Hepatocyte (in vitro differentiated cells): ENCODE measurements around the gene TNPO3. TPM values are rescaled to one million over a fixed set of nuclear protein-coding genes. Genes with fewer than 3 reads are reported as not detected.

Experiments used
- DNase-seq: peaks from one replicate; pipeline ENCODE4 v3.0.0-alpha.2; 2016; ENCODE audit warnings: low spot score
- H2AFZ ChIP-seq: fragments of 200-600 bp; sonication (generic); 2 replicates; pipeline ENCODE4 v1.6.0; 2016; ENCODE audit warnings: antibody characterized with exemption, mild to moderate bottlenecking
- H3K27ac ChIP-seq: fragments of 200-600 bp; sonication (generic); 2 replicates; pipeline ENCODE4 v1.5.1; 2016; ENCODE audit warnings: mild to moderate bottlenecking
- H3K27me3 ChIP-seq: fragments of 200-600 bp; sonication (generic); 2 replicates; pipeline ENCODE4 v1.6.1; 2016
- H3K36me3 ChIP-seq: fragments of 200-600 bp; sonication (generic); replicated peaks from 2 replicates; pipeline ENCODE4 v1.5.1; 2016; ENCODE audit warnings: low read depth; ENCODE audit not compliant: insufficient read depth
- H3K4me1 ChIP-seq: fragments of 200-600 bp; sonication (generic); 2 replicates; pipeline ENCODE4 v1.5.1; 2016; ENCODE audit warnings: mild to moderate bottlenecking, moderate library complexity; ENCODE audit not compliant: insufficient read depth
- H3K4me2 ChIP-seq: fragments of 200-600 bp; sonication (generic); 2 replicates; pipeline ENCODE4 v1.6.0; 2016
- H3K4me3 ChIP-seq: fragments of 200-600 bp; sonication (generic); 2 replicates; pipeline ENCODE4 v1.5.1; 2016; ENCODE audit warnings: mild to moderate bottlenecking
- H3K79me2 ChIP-seq: fragments of 200-600 bp; sonication (generic); 2 replicates; pipeline ENCODE4 v1.6.0; 2017; ENCODE audit warnings: mild to moderate bottlenecking
- H3K9me2 ChIP-seq: fragments of 200-600 bp; sonication (generic); replicated peaks from 2 replicates; pipeline ENCODE4 v1.6.0; 2017; ENCODE audit warnings: mild to moderate bottlenecking; ENCODE audit not compliant: insufficient read depth
- H3K9me3 ChIP-seq: fragments of 200-600 bp; sonication (generic); 2 replicates; pipeline ENCODE4 v1.5.1; 2016; ENCODE audit warnings: low read depth, mild to moderate bottlenecking
- H4K20me1 ChIP-seq: fragments of 200-600 bp; sonication (generic); 2 replicates; pipeline ENCODE4 v1.6.0; 2016; ENCODE audit warnings: mild to moderate bottlenecking; ENCODE audit not compliant: insufficient read depth, poor library complexity, severe bottlenecking
- CTCF ChIP-seq: fragments of 200-600 bp; sonication (generic); IDR thresholded peaks from 2 replicates; pipeline ENCODE4 v1.5.1; 2016; ENCODE audit warnings: antibody characterized with exemption, mild to moderate bottlenecking; ENCODE audit not compliant: poor library complexity
- EZH2 ChIP-seq: fragments of 200-600 bp; sonication (generic); IDR thresholded peaks from 2 replicates; pipeline ENCODE4 v1.6.1; 2016; ENCODE audit warnings: antibody characterized with exemption, mild to moderate bottlenecking, borderline replicate concordance
- EZH2phosphoT487 ChIP-seq: fragments of 200-600 bp; sonication (generic); IDR thresholded peaks from one replicate; pipeline ENCODE4 v1.6.1; 2018; ENCODE audit warnings: antibody characterized with exemption, mild to moderate bottlenecking, low read depth, moderate library complexity; ENCODE audit not compliant: unreplicated experiment, severe bottlenecking
- WGBS: methylation state at CpG from one replicate; pipeline ENCODE4 v1.1.6; 2016; ENCODE audit warnings: low lambda C conversion rate; ENCODE audit errors: missing lambda C conversion rate; 5-methylcytosine and 5-hydroxymethylcytosine counted together
- polyA plus RNA-seq: library from polyadenylated mRNA; unstranded; fragments of >200 nt; fragmentation: Nextera tagmentation; extraction: Ambion mirVana; gene quantifications from 2 replicates; pipeline ENCODE4 v1.2.1, GENCODE V29; 2016
- total RNA-seq: library from RNA; depleted of rRNA; stranded (reverse); fragments of >200 nt; gene quantifications from 2 replicates; pipeline ENCODE4 v1.2.3, GENCODE V29; 2014

TNPO3 gene
- total and polyA plus RNA-seq, 2 experiments from 2014 or later: 19.9 to 35.4 TPM

GRCh38 chr7:128937647-128938543, 117.0 kb downstream of the TNPO3 start, which contains the start of gene IRF5:
TSS of gene IRF5 (plus strand) at chr7:128937927. CDS start at chr7:128942082, 4,155 bp downstream.
- Histone ChIP-seq H3K4me1 (peaks cover 4% of the 10 kb centered on the region), H3K9me3 (no peaks in the 10 kb centered on the region), H3K27me3 (peaks cover 41% of the 10 kb centered on the region), H4K20me1 (no peaks in the 10 kb centered on the region), H3K9me2 (no peaks in the 10 kb centered on the region), H2AFZ (peak within 1 kb of the TSS; percentile 71), H3K27ac (no peak within 1 kb of the TSS), H3K4me3 (peak within 1 kb of the TSS; percentile 49), H3K4me2 (peak within 1 kb of the TSS; percentile 99), H3K79me2 (no peaks in the 10 kb centered on the region), H3K36me3 (no peaks in the 10 kb centered on the region)
- peak; percentile 60 for DNase-seq
- TF ChIP-seq EZH2 (no peak), CTCF (no peak), EZH2phosphoT487 (no peak)
- WGBS: 5% methylated on average over 53 of the region's 83 CpGs

- no peak for TF ChIP-seq EZH2phosphoT487
- no peak for TF ChIP-seq CTCF
- TF ChIP-seq EZH2: no peak
- H4K20me1 ChIP-seq: no peaks in the 10 kb centered on the region
- H3K4me3 ChIP-seq: no peak overlapping the region
- H3K27ac ChIP-seq: no peak overlapping the region
- H3K9me3 ChIP-seq: no peaks in the 10 kb centered on the region
- no peak overlapping the region for H2AFZ ChIP-seq
- WGBS: 76% methylated on average over 17 of the region's 17 CpGs
- no peaks in the 10 kb centered on the region for H3K36me3 ChIP-seq
- no peaks in the 10 kb centered on the region for H3K79me2 ChIP-seq
- no peaks in the 10 kb centered on the region for H3K9me2 ChIP-seq
- H3K4me1 ChIP-seq: peaks cover 4% of the 10 kb centered on the region
- H3K4me2 ChIP-seq: peak overlapping the region; percentile 99
- no peak for DNase-seq
- H3K27me3 ChIP-seq: peaks cover 41% of the 10 kb centered on the region
Observed at GRCh38 chr7:128937271-128937646, 117.7 kb downstream of the TNPO3 start.

GRCh38 chr7:128936798-128937197, 118.1 kb downstream of the TNPO3 start:
- DNase-seq: no peak
- peaks cover 41% of the 10 kb centered on the region for H3K27me3 ChIP-seq
- no peak overlapping the region for H2AFZ ChIP-seq
- H3K9me3 ChIP-seq: no peaks in the 10 kb centered on the region
- H4K20me1 ChIP-seq: no peaks in the 10 kb centered on the region
- no peak overlapping the region for H3K4me3 ChIP-seq
- H3K79me2 ChIP-seq: no peaks in the 10 kb centered on the region
- no peak overlapping the region for H3K27ac ChIP-seq
- no peaks in the 10 kb centered on the region for H3K9me2 ChIP-seq
- WGBS: 92% methylated on average over 4 of the region's 4 CpGs
- TF ChIP-seq CTCF: no peak
- TF ChIP-seq EZH2: no peak
- TF ChIP-seq EZH2phosphoT487: no peak
- H3K4me1 ChIP-seq: peaks cover 4% of the 10 kb centered on the region
- H3K36me3 ChIP-seq: no peaks in the 10 kb centered on the region
- H3K4me2 ChIP-seq: no peak overlapping the region
